ENCODE results near the gene LYRM4.

Gene LYRM4

DNA sequence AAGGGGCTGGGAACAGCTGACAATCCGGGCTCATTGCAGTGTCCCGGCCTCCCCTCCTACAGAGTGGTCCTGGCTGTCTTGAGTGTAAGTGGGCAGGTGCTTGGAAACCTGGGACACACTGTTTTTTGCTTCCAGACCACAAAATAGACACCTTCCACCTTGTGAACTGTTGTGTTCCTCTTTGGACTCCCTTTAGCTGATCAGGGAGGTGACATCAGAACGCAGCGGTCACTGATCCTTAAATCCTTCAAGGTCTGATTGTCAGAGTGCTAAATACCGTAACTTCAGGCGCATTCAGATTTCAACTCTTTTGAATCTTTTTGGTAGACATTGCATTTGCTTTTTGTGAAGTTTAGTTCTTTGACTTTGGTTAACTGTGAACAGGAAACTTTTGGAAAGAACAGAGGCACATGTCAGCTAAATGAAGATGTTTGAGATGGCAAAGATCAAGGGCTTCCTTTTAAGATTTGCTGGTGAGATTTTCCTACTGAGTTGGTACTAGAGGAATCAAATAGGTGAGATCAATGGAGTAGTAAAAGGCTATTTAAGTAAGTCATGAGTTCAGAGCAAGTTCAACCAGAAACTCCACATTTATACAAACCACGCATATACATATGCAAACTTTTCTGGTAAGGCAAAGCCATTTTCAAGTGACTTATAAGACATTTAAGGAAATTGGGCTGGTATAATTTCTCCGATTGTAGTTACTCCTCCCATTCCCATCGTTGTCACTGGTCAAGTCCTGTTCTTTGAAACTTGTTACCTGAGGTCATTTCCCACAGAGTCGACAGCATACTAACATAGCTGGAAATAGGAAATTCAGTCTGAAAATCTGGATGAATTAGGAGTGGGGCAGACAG is 169.3 kb downstream of the LYRM4 start:
- DNase-seq: no peak

DNA sequence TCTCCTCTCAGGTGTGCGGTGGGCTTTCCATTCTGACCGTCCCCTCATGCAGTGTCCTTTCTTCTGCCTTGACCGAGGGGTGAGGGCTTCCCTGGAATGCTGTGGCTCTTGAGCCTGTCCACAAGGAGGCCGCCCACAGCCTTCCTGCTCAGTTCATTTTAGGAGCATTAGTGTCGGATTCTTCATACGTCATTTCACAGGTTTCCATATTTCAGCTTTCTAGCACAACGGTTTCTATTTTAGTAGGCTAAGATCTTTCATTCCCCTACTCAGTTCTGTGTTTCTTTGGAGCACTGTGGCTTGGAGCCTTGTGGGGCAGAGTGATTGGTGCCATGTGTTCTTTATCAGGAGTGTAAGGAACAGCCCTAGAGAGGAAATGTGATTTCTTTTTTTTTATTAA is 170.1 kb downstream of the LYRM4 start:
- no peak for DNase-seq

DNA sequence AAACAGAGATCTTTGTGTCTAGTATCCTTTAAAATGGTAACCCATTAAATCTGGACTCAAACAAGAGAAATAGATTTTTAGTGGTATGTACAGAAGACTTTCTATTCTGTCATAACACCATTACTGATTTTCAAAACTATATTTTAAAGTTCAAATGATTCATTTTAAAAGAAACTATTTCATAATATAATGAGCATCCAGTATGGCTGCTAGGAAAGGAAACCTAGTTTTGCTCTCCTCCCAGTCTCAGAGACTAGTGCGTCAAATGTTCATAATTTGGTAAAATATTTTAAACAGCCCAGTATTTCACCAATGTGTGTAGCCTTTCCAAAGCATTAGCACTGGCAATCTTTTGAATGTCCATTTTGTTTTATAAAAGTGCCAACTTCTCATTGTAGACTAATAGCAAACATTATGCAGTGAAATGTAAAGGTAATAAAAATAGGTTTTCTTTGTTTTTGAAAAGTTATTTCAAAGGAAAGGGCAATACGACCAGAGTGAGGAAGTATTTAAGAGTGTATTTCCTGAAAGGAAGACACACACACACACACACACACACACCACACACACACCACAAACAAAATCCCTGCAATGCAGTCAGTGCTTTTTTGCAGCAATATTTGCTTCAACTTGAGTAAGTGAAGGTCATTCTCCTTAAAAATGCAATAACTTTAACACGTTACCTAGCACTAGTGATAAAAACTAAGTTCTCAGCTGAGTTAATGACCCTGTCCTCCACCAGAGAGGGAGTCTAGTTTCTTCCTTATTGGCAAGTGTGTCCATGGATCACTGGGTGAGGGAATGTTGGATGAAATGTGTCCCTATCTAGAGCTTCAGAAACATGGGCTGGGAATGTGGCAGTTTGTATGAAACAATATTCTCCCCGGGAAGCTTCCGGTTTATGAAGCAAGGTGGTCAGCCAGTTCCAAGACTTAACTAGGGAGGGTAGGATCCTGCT is 171.0 kb downstream of the LYRM4 start:
- no peak for DNase-seq

DNA sequence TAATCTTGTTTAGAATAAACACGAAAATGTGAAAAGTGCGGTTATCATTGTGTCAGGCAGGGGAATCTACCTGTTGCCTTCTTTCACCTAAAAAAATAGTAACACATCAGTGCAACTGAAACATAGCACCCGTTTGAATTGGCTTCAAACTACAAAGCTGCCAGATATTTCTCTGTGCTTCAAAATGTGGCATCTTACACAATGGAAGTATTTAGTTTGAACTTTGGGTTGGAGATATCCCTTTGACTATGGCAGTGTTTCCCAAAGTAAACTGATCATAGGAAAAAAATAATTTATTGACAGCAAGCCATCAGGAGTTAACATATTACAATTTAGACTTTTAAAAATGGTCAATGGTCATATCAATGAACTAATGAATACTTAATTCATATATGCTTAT is 172.0 kb downstream of the LYRM4 start:
- DNase-seq: no peak

DNA sequence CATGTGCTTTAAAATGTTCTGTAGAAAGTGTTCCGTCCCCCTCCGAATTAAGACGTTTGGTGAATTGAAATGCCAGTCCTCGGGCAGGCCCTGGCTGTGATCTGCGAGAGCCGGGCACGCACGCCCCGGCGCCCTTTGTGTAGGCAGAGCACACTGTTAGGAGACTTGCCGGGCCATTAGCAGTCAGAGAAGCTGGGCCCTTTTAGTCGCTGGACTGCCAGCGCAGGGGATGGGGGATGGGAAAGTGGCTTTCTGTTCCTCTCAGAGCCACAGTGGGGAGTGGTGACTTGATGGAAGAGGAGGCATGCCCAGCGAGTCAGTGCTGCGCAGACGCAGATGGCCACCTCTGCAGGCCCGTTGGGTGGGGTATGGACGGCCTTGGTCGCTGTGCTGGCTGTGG is 173.4 kb downstream of the LYRM4 start:
- DNase-seq: peak; percentile 58

DNA sequence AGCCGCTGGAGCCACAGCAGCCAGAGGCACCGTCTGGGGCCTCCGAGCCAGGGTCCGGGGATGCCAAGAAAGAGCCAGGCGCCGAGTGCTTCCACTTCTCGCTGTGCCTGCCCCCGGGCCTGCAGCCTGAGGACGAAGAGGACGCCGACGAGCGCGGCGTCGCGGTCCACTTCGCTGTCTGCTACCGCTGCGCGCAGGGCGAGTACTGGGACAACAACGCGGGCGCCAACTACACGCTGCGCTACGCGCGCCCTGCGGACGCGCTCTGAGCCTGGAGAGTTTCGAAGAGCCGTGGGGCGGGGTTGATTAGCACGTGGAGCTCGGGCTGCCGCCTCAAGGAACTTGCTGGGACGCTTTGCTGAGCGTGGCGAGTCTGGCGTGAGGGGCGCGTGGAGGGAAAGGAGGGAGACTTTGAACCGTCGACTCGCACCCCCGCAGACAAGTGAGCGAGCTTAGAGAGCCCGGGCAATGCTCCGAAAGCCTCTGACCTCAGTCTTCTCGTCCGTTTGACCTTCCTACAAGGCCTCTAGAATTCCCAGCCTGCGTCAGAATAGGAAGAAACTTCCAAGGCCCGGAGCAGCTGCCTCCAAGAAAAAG is 174.4 kb downstream of the LYRM4 start:
- no peak for DNase-seq

DNA sequence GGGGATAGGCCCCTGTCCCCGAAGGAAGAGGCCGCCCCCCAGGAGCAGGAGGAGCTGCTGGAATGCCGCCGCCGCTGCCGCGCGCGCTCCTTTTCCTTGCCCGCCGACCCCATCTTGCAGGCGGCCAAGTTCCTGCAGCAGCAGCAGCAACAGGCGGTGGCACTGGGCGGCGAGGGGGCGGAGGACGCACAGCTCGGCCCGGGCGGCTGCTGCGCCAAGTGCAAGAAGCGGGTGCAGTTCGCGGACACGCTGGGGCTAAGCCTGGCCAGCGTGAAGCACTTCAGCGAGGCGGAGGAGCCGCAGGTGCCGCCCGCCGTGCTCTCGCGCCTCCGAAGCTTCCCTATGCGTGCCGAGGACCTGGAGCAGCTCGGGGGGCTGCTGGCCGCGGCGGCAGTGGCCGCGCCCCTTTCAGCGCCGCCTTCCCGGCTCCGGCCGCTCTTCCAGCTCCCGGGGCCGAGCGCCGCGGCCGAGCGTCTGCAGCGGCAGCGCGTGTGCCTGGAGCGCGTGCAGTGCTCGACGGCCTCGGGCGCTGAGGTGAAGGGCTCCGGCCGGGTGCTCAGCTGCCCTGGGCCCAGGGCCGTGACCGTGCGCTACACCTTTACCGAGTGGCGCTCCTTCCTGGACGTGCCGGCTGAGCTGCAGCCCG is 175.0 kb downstream of the LYRM4 start:
- no peak for DNase-seq

DNA sequence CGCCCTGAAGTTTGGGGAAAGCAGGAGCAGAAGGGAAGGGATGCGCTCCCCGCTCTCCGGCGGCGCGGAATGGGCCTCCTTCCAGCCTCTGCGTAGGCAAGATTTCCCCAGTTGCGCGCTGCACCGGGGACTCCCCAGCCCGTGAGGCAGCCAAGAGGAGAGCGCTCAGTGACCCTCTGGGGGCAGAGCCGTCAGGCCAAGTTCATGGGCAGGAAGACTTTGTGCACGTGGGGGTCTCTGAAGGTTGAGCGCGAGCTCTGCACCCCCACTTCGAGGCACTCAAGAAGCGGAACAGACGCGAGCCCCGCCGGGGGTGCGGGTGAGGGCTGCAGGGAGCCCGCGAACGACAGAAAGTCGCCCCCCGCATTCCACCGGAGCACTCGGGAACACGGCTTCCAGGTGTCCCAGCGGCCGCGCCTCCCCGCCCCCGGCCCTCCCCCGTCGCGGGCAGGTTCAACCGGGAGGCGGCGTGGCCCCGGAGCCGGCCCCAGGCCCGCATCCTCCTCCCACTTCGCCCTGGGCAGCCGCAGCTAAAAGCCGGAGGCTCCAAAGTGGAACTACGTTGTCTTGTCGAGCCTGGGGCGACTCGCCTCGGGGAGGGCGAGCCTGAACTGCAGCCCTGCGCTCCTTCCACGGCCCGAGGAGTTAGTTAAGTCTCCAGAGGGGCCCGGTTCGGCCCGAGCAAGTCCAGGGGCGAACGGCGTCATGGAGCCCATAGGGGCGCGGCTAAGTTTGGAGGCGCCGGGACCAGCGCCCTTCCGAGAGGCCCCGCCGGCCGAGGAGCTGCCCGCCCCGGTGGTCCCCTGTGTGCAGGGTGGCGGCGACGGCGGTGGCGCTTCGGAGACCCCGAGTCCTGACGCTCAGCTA is 175.7 kb downstream of the LYRM4 start, which contains the start of gene PPP1R3G:
PPP1R3G (plus strand) TSS at position 561 of the 867 bp plus-strand sequence; CDS start at position 706, 145 bp downstream.
- no peak for DNase-seq

DNA sequence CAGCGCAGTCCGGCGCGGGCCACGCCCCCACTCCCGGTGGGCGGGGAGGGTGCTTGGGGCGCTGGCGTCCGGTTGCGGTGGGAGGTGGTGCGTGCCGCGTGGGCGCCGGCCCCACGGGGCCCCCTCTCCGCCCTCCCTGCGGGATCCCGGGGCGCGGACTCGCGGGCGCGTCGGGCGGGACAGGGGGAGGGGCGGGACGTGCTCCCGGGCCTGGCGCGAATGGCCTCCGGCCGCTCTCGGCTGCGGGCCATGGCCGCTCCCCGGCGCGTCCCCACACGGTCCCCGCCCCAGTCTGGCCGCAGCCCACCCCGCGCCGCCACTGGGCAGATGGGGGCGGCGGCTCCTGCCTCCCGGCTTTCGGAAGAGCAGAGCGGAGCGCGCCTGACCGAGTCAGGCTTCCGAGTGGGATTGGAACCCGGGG is 176.4 kb downstream of the LYRM4 start:
- DNase-seq: no peak

DNA sequence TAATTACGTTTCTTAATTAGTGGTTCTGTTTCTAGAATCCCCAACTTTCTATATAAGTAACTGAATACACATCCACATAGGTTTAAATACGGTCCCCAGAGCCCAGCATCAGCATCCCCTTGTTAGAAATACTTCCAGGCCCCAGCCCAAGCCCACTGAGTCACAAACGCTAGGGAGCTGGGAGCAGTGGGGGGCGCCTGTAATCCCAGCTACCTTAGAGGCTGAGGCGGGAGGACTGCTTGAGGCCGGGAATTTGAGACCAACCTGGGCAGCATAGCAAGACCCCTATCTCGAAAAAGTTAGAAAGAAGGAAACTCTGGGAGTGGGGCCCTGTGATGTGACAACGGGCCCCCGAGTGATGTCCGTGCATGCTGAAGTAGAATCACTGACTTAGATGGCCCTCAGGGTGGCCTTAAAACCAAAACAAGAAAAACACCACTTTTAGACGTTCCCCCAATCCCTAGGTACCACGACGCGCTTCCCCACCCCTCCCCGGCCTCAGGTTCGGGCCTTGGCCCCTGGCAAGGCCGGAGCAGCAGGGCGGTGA is 176.9 kb downstream of the LYRM4 start:
- DNase-seq: no peak

DNA sequence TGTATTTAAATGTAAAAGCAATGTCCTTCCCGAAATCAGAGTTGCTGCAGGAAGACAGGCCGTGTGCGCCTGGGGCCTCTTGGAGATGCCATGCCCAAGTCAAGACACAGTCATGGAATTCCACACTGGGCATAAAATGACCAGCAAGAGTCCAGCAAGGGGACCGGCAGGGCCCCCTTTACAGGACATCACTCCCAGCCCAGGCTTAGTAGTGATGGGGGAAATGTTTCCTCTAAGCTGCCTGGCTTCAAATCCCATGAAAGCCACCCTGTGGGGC is 177.5 kb downstream of the LYRM4 start:
- no peak for DNase-seq

DNA sequence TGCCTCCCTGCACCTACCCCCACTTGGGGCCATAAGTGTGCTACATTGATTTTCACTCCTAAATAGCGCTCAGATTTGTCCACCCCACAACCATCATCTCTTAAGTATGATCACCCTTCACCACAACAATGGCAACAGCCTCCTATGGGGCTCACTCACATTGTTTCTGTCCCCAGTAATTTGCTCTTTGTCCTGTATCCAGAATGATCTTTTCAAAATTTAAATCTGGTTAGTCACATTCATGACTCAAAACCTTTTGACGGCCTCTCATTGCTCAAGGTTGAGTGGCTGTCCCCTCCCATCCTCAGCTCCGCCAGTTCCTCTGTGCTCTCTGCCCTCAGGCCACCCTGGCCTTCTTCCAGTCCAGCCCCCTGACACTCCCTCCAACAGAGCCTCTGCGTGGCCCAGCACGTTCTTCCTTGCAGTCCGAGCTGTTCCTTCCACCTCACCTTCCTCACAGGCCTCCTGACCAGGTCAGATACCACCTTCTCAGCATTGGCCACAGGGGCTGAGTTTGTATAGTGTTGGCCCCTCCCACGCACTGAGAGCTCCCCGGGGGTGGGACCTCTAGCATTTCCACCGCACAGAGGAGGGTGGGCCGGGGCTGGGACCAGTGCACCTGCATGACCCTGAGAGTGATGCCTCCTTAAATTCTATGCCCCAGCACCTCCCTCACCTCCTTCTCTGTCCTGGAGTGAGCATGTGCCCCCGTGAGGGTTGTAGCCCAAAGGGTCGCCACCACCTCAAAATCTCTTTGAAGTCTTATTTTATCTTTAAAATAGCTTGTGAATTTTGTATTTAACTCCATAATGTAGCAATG is 178.1 kb downstream of the LYRM4 start:
- peak; percentile 47 for DNase-seq

DNA sequence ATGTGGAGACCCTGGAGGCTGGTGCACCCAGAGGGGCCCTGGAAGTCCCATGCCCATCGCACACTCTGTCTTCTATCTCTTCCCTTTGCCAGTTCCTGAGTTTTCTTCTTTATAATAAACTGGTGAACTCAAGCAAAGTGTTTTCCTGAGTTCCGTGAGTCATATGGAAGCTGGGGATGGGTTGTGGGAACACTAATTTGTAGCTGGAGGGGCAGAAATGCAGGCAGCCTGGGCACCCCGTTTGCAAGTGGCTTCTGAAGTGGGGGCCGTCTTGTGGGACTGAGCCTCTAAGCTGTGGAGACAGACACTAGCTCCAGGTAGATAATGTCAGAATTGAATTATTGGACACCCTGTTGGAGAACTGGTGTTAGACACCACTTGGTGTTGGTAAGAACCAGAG is 178.8 kb downstream of the LYRM4 start:
- DNase-seq: no peak

DNA sequence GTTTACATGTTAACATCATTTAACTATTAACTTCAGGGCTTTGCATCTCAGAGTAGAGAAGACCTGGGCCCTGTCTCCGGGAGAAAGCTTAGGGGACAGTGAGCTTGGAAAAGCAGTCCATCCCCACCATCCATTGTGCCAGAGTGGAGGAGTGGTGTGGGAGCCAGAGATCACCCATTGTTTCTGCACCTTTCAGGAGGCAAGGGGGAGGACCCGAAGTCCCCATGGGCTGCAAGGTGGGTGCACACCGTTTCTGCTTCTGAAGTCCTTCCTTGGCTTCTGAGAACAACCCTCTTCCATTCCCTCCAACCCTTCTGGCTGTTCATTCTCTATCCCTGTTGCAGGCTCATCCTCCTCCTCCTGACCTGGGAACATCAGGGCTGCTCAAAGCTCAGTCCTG is 179.6 kb downstream of the LYRM4 start:
- no peak for DNase-seq

DNA sequence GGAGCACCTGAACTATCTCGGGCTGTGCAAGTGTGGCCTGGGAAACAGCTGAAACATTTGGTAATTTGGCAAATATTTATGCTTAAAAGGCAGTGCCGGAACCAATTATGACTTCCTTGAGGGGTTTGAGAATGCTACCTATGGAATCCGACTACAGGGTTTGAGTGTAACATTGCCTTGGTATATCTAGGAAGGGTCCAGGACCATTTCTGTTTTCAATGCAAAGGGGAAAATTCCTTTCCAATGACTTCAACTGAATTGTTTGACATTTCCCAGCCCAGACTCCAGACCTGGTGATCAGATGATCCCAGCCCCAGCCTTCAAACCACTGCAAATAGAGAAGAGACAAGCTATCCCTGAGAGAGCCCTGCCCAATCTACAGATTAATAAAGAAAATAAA is 180.2 kb downstream of the LYRM4 start:
- no peak for DNase-seq

DNA sequence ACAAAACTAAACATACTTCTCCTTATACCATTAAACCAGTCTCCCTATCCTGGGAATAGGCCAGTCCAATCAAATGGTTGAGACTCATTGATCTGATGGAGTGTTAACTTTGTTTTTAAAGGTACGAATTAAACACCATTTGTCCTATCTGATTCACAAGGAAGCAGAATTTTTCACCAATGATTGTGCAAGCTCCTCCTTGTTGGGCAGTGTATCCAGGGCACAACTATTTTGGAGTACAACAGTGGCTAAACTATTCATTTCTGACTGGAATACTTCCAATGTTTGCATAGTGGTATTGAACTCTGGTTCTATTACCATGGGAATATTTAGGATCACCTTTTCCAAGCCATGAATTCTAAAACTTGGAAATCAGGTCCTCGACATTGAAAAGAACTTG is 181.1 kb downstream of the LYRM4 start:
- DNase-seq: no peak

DNA sequence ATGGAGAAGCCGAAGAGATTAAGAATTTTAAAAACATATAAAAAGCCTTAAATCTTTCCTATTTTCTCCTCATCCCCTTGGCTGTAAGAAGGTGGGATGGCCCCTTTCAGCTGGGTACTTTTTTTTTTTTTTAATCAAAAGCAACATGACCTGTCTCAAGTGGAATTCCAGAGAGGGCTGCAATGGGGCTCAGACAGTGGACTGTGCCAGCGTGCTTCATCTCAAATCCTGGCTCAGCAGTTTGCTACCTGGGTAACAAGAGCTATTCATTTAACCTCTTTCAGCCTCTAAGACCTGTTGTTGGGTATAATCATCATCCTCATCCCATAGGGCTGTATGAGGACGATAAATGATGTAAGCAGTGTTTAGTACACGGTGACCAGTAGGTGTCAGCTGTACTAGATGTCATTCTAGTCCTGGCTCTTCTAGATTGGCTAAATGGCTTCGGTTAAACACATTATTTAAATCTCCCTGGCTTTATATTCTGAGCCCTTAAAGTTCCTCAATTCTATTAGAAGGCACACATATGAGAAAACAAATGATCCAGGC is 182.6 kb downstream of the LYRM4 start:
- no peak for DNase-seq

DNA sequence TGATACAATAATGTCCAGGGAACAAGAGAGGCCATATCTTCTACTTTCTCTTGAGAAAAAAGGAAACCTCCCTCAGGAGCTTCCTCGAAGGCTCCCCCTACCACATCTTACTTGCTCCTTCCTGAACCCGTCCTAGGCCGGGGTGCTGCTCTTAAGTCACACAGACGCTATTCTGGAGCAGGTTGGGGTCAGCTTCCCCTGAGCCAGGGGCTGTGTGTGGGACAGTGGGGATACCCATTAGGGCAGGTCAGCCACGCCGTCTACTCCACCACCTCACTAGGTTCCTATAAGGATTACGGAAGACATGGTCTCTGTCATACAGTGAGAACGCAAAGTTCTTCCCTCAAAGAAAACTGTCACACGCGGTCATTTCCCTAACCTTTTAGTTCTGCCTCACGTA is 183.8 kb downstream of the LYRM4 start:
- DNase-seq: no peak

DNA sequence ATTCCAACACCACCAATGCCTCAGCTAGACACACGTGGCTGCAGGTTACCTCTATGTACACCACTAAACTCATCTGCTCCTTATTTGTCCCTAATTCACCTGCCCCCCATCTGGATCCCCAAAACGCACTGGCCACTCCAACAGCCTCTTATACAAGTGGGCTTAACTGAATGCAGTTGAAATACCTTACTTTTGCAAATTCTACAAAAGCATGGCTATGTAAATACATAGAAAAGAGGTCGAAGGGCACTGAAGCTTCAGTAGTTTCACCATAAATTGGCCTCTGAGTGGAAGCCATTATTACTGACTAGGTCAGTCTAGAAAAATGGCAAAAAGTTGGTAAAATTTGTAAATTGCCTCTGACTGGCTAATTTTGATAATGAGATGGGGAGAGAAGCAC is 186.8 kb downstream of the LYRM4 start:
- DNase-seq: no peak

DNA sequence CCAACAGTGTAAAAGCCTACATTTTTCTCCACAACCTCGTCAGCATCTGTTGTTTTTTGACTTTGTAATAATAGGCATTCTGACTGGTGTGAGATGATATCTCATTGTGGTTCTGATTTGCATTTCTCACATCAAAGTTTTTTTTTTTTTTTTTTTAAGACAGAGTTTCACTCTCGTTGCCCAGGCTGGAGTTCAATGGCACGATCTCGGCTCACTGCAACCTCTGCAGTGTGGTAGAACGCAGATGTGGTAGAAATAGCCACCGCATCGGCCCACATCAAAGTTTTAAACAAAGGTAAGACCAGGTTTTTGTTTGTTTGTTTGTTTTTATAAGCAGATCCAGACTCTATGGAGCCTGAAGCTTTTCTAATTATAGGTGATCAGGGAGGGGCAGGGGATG is 188.3 kb downstream of the LYRM4 start:
- no peak for DNase-seq

DNA sequence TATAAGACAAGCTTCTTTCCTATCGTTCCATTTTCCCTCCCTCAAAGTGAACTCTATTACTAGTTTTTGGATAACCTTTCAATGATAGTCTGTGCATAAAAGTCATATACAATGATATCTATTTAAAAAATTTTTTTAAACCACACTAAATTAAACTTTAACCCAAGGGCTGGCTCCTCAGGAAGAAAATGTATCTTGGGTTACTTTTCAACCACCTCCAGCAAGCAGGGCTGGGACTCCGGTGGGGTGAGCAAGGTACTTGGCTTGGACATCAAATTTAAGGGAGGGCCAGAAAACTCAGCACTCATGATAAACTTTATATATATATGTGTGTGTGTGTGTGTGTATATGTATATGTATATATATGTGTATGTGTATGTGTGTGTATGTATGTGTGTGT is 189.5 kb downstream of the LYRM4 start:
- no peak for DNase-seq
